Trophoblast cell (in vitro differentiated cells and primary cell): ENCODE results near the gene APBA3.

Experiments used
- DNase-seq, 2 donors: peaks; one replicate each; pipeline ENCODE4 v3.0.0-alpha.2; 2016
- H2AFZ ChIP-seq: 2 replicates; pipeline ENCODE4 v1.6.1; 2013; ENCODE audit warnings: low read length, moderate library complexity, mild to moderate bottlenecking; ENCODE audit not compliant: insufficient read depth, poor library complexity
- H2AK5ac ChIP-seq: 2 replicates; pipeline ENCODE4 v1.6.1; 2013; ENCODE audit warnings: mild to moderate bottlenecking, low read length
- H2BK120ac ChIP-seq: 2 replicates; pipeline ENCODE4 v1.6.1; 2013; ENCODE audit warnings: low read length, mild to moderate bottlenecking, moderate library complexity; ENCODE audit not compliant: insufficient read depth, poor library complexity
- H2BK12ac ChIP-seq: 2 replicates; pipeline ENCODE4 v1.6.1; 2013; ENCODE audit warnings: mild to moderate bottlenecking, low read length, moderate library complexity
- H2BK5ac ChIP-seq: 2 replicates; pipeline ENCODE4 v1.6.1; 2013; ENCODE audit warnings: low read length, low read depth, moderate library complexity, mild to moderate bottlenecking; ENCODE audit not compliant: poor library complexity
- H3K14ac ChIP-seq: 2 replicates; pipeline ENCODE4 v1.6.1; 2013; ENCODE audit warnings: mild to moderate bottlenecking, low read length
- H3K18ac ChIP-seq: 2 replicates; pipeline ENCODE4 v1.6.1; 2013; ENCODE audit warnings: mild to moderate bottlenecking, low read length
- H3K23ac ChIP-seq: 2 replicates; pipeline ENCODE4 v1.6.1; 2013; ENCODE audit warnings: low read length
- H3K27ac ChIP-seq: 2 replicates; pipeline ENCODE4 v1.5.1; 2013; ENCODE audit warnings: low read depth, mild to moderate bottlenecking, inconsistent platforms, low read length, moderate library complexity
- H3K27me3 ChIP-seq: 2 replicates; pipeline ENCODE4 v1.6.1; 2013; ENCODE audit warnings: inconsistent platforms, mild to moderate bottlenecking, low read length, moderate library complexity; ENCODE audit not compliant: insufficient read depth
- H3K36me3 ChIP-seq, 2 experiments: 1 replicate in 1 of 2; 2 replicates in 1 of 2; pipeline ENCODE4 v1.6.1; 2013; ENCODE audit warnings: low read length in 2 of 2, mild to moderate bottlenecking in 2 of 2, moderate library complexity in 1 of 2; ENCODE audit not compliant: insufficient read depth in 2 of 2, control insufficient read depth in 1 of 2
- H3K4ac ChIP-seq: 2 replicates; pipeline ENCODE4 v1.6.1; 2013; ENCODE audit warnings: low read depth, mild to moderate bottlenecking, low read length, moderate library complexity
- H3K4me1 ChIP-seq, 2 experiments: 1 replicate in 1 of 2; 2 replicates in 1 of 2; pipeline ENCODE4 v1.6.1; 2013; ENCODE audit warnings: low read length in 2 of 2, mild to moderate bottlenecking in 2 of 2, moderate library complexity in 1 of 2; ENCODE audit not compliant: insufficient read depth in 2 of 2, control insufficient read depth in 1 of 2
- H3K4me2 ChIP-seq: 2 replicates; pipeline ENCODE4 v1.6.1; 2013; ENCODE audit warnings: inconsistent platforms, mild to moderate bottlenecking, low read length, moderate library complexity
- H3K4me3 ChIP-seq: 2 replicates; pipeline ENCODE4 v1.5.1; 2013; ENCODE audit warnings: mild to moderate bottlenecking, low read depth, low read length, inconsistent platforms
- H3K79me1 ChIP-seq: one replicate; pipeline ENCODE4 v1.6.1; 2013; ENCODE audit warnings: low read length
- H3K79me2 ChIP-seq: 2 replicates; pipeline ENCODE4 v1.6.1; 2013; ENCODE audit warnings: low read length, mild to moderate bottlenecking; ENCODE audit not compliant: control insufficient read depth, insufficient read depth, poor library complexity
- H3K9ac ChIP-seq: 2 replicates; pipeline ENCODE4 v1.6.1; 2013; ENCODE audit warnings: mild to moderate bottlenecking, low read length
- H3K9me3 ChIP-seq: 2 replicates; pipeline ENCODE4 v1.6.1; 2013; ENCODE audit warnings: low read depth, mild to moderate bottlenecking, control low read depth, inconsistent platforms, low read length; ENCODE audit not compliant: insufficient read depth
- H4K12ac ChIP-seq: 2 replicates; pipeline ENCODE4 v1.6.1; 2013; ENCODE audit warnings: low read depth, mild to moderate bottlenecking, low read length, moderate library complexity
- H4K8ac ChIP-seq: 2 replicates; pipeline ENCODE4 v1.6.1; 2013; ENCODE audit warnings: low read depth, mild to moderate bottlenecking, low read length, moderate library complexity
- H4K91ac ChIP-seq: one replicate; pipeline ENCODE4 v1.6.1; 2013; ENCODE audit warnings: low read depth, mild to moderate bottlenecking, low read length, moderate library complexity
- WGBS: extraction: QIAGEN DNeasy Blood & Tissue Kit; methylation state at CpG from one replicate; pipeline ENCODE4 v1.1.7; 2013; ENCODE audit warnings: missing lambda C conversion rate; ENCODE audit not compliant: insufficient read length, insufficient coverage; ENCODE audit errors: extremely low coverage; 5-methylcytosine and 5-hydroxymethylcytosine counted together

Gene APBA3

GRCh38 chr19:3792114-3792513, 30.6 kb upstream of the APBA3 start:
- Histone ChIP-seq H3K23ac (no peak overlapping the region), H2AFZ (no peak overlapping the region), H2AK5ac (no peak overlapping the region), H3K4me3 (no peak overlapping the region), H3K4me2 (no peak overlapping the region), H2BK12ac (no peak overlapping the region), H3K27me3 (peaks cover 2% of the 10 kb centered on the region), H3K79me1 (no peaks in the 10 kb centered on the region), H2BK120ac (no peak overlapping the region), H3K4me1 (no peaks in the 10 kb centered on the region), H3K14ac (no peak overlapping the region), H3K36me3 (no peaks in the 10 kb centered on the region), H4K8ac (no peak overlapping the region), H3K27ac (no peak overlapping the region), H4K12ac (no peak overlapping the region), H2BK5ac (no peak overlapping the region), H3K18ac (no peak overlapping the region), H3K4ac (no peak overlapping the region), H3K9me3 (peaks cover 3% of the 10 kb centered on the region), H3K79me2 (no peaks in the 10 kb centered on the region), H4K91ac (no peak overlapping the region), H3K9ac (no peak overlapping the region)
- DNase-seq = no peak
- WGBS = no CpG with 5 or more reads among the region's 3 CpGs

GRCh38 chr19:3790941-3791340, 29.4 kb upstream of the APBA3 start:
- no peaks in the 10 kb centered on the region for H3K36me3 ChIP-seq
- H3K4me1 ChIP-seq = no peaks in the 10 kb centered on the region
- H2AK5ac ChIP-seq = no peak overlapping the region
- no peak overlapping the region for H4K8ac ChIP-seq
- H3K23ac ChIP-seq = no peak overlapping the region
- no peak overlapping the region for H4K12ac ChIP-seq
- no peak overlapping the region for H2BK5ac ChIP-seq
- no peak overlapping the region for H3K18ac ChIP-seq
- no peaks in the 10 kb centered on the region for H3K79me2 ChIP-seq
- H2BK12ac ChIP-seq = no peak overlapping the region
- H2AFZ ChIP-seq = no peak overlapping the region
- WGBS = no CpG with 5 or more reads among the region's 7 CpGs
- no peak overlapping the region for H3K4me2 ChIP-seq
- H3K14ac ChIP-seq = no peak overlapping the region
- H3K9ac ChIP-seq = no peak overlapping the region
- no peak overlapping the region for H2BK120ac ChIP-seq
- no peak overlapping the region for H3K4me3 ChIP-seq
- H3K4ac ChIP-seq = no peak overlapping the region
- H3K27ac ChIP-seq = no peak overlapping the region
- DNase-seq = no peak
- peaks cover 3% of the 10 kb centered on the region for H3K9me3 ChIP-seq
- peaks cover 9% of the 10 kb centered on the region for H3K27me3 ChIP-seq
- no peaks in the 10 kb centered on the region for H3K79me1 ChIP-seq
- H4K91ac ChIP-seq = no peak overlapping the region

GRCh38 chr19:3790209-3790734, 28.8 kb upstream of the APBA3 start:
- no peak overlapping the region for H2AFZ ChIP-seq
- no peak overlapping the region for H3K4ac ChIP-seq
- H3K79me1 ChIP-seq = no peaks in the 10 kb centered on the region
- no peak overlapping the region for H3K18ac ChIP-seq
- H2AK5ac ChIP-seq = no peak overlapping the region
- H3K23ac ChIP-seq = no peak overlapping the region
- no CpG with 5 or more reads among the region's 6 CpGs for WGBS
- H4K12ac ChIP-seq = no peak overlapping the region
- H2BK120ac ChIP-seq = no peak overlapping the region
- H3K14ac ChIP-seq = no peak overlapping the region
- no peak overlapping the region for H2BK12ac ChIP-seq
- no peak overlapping the region for H2BK5ac ChIP-seq
- no peak overlapping the region for H4K91ac ChIP-seq
- H3K27me3 ChIP-seq = peaks cover 16% of the 10 kb centered on the region
- no peak overlapping the region for H3K4me3 ChIP-seq
- H3K27ac ChIP-seq = no peak overlapping the region
- no peak overlapping the region for H3K9ac ChIP-seq
- peaks cover 3% of the 10 kb centered on the region for H3K9me3 ChIP-seq
- no peaks in the 10 kb centered on the region for H3K79me2 ChIP-seq
- no peak overlapping the region for H4K8ac ChIP-seq
- no peak overlapping the region for H3K4me2 ChIP-seq
- peaks cover 5% of the 10 kb centered on the region in 2 experiments for H3K4me1 ChIP-seq
- DNase-seq = no peak
- H3K36me3 ChIP-seq = no peaks in the 10 kb centered on the region

- Histone ChIP-seq H3K4me1 (peaks cover 5% of the 10 kb centered on the region in 2 experiments), H2AFZ (no peak overlapping the region), H3K4me3 (no peak overlapping the region), H3K18ac (no peak overlapping the region), H3K27ac (no peak overlapping the region), H3K27me3 (peaks cover 24% of the 10 kb centered on the region), H3K9me3 (peaks cover 2% of the 10 kb centered on the region), H3K14ac (no peak overlapping the region), H4K91ac (no peak overlapping the region), H3K4ac (no peak overlapping the region), H3K36me3 (no peaks in the 10 kb centered on the region), H2BK120ac (no peak overlapping the region), H2BK12ac (no peak overlapping the region), H3K23ac (no peak overlapping the region), H3K4me2 (no peak overlapping the region), H2AK5ac (no peak overlapping the region), H4K8ac (no peak overlapping the region), H3K79me1 (no peaks in the 10 kb centered on the region), H3K79me2 (no peaks in the 10 kb centered on the region), H3K9ac (no peak overlapping the region), H4K12ac (no peak overlapping the region), H2BK5ac (no peak overlapping the region)
- DNase-seq = no peak
- no CpG with 5 or more reads among the region's 16 CpGs for WGBS
Measured at GRCh38 chr19:3788996-3789778, 27.7 kb upstream of the APBA3 start.
